ENCODE results near the gene HDAC4. TPM values are rescaled to one million over a fixed set of nuclear protein-coding genes. Genes with fewer than 3 reads are reported as not detected.

Gene HDAC4
- polyA plus RNA-seq, 1 donor (not counting 4 experiments of a cell fraction or from before 2014, with no cell fraction given): 2.9 TPM

DNA sequence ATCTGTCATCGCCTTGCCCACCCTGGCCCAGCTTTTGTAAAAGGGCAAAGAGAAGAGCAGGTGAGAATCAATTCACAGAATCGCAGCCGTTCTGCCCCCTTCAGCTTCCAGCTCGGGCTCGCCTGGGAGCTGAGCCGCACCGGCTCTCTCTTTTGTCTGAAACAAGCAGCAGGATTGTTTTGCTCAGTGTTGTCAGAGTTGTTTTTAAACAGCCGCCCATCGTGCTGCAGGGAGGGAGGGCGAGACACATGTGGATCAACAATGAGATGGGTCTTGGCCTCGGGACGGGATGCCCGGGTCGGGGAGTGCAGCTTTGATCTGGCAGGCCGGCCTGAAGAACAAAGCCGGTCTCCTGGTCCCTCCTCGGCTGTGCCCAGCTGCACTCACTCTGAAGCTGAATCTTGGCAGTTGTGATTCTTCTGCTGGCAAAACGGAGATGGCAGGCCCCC, 39.7 kb upstream of the HDAC4 start:
- no peaks in the 10 kb centered on the region for H3K36me3 ChIP-seq (ENCODE audit: control insufficient read depth in 2 of 2, extremely low read depth in 1 of 2, insufficient read depth in 2 of 2, low read length in 2 of 2)
- no peak overlapping the region for H3K4me2 ChIP-seq (ENCODE audit: control insufficient read depth, extremely low read depth, insufficient read depth, low read depth, low read length)
- H3K9me1 ChIP-seq (ENCODE audit: control insufficient read depth, extremely low read depth, insufficient read depth, low read length): no peaks in the 10 kb centered on the region
- no peaks in the 10 kb centered on the region for H3K79me2 ChIP-seq (ENCODE audit: control insufficient read depth, insufficient read depth, low read length)
- no peaks in the 10 kb centered on the region for H4K20me1 ChIP-seq (ENCODE audit: control insufficient read depth, extremely low read depth, insufficient read depth, low read length)
- no peaks in the 10 kb centered on the region for H3K27me3 ChIP-seq (ENCODE audit: control insufficient read depth, extremely low read depth, insufficient read depth, low read length)
- dilution Hi-C loops (cut with MboI; ENCODE audit: extremely low pct_ligation_motif_present, low sequenced_read_pairs): no loop called here
- H3K9me3 ChIP-seq (ENCODE audit: control insufficient read depth, low read depth, low read length): no peaks in the 10 kb centered on the region
- peaks cover 19% of the 10 kb centered on the region for H3K4me1 ChIP-seq (ENCODE audit: control insufficient read depth, extremely low read depth, insufficient read depth, low read length)
- TF ChIP-seq, protein P1, sequence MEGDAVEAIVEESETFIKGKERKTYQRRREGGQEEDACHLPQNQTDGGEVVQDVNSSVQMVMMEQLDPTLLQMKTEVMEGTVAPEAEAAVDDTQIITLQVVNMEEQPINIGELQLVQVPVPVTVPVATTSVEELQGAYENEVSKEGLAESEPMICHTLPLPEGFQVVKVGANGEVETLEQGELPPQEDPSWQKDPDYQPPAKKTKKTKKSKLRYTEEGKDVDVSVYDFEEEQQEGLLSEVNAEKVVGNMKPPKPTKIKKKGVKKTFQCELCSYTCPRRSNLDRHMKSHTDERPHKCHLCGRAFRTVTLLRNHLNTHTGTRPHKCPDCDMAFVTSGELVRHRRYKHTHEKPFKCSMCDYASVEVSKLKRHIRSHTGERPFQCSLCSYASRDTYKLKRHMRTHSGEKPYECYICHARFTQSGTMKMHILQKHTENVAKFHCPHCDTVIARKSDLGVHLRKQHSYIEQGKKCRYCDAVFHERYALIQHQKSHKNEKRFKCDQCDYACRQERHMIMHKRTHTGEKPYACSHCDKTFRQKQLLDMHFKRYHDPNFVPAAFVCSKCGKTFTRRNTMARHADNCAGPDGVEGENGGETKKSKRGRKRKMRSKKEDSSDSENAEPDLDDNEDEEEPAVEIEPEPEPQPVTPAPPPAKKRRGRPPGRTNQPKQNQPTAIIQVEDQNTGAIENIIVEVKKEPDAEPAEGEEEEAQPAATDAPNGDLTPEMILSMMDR (optimal IDR thresholded peaks at IDR 0.05 in 1 of 3, IDR thresholded peaks at IDR 0.05 in 1 of 3, conservative IDR thresholded peaks at IDR 0.05 in 1 of 3; ENCODE audit: extremely low read depth in 1 of 3, insufficient read depth in 2 of 3, low read length in 3 of 3): no peak
- no peak for TF ChIP-seq EZH2 (IDR thresholded peaks at IDR 0.05; ENCODE audit: low read length)
- no peak for FAIRE-seq
- no peak overlapping the region for H3K4me3 ChIP-seq (ENCODE audit: control insufficient read depth in 2 of 3, extremely low read depth in 1 of 3, insufficient read depth in 2 of 3, low read depth in 1 of 3, low read length in 3 of 3)
- H3K27ac ChIP-seq (ENCODE audit: control insufficient read depth, insufficient read depth, low read length): no peak overlapping the region
- H3K9ac ChIP-seq (ENCODE audit: control insufficient read depth, extremely low read depth, insufficient read depth, low read length): no peak overlapping the region
- no peak for DNase-seq (ENCODE audit: low read depth, low spot score)
- H2AFZ ChIP-seq (ENCODE audit: control insufficient read depth, low read length): no peak overlapping the region

DNA sequence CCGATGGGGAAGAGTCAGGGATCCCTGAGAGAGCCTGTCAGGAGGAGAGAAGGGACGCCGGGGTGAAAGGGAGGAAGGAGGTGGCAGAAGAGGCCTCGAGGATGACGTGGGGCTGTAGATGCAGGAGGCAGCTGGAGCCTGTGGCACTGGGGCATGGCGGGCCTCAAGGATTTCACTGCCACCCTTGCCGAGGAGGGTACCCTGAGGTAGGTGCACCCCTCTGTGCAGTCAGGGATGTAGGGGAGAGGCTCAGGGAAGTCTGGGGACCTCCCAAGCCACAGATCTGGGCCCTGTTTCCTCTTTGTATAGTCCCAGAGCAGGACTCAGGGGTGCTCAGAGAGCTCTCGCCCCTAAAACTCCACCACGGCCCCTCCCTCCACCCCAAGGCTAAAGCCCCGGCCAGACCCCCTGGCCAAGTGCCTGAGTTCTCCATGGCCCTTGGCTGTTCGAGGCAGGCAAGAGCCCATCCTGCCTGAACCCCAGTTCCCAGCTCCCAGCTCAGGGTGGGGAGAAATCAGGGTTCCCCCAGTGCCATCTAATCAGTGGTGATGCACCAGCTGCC, 39.0 kb upstream of the HDAC4 start:
- Histone ChIP-seq H3K4me1 (ENCODE audit: control insufficient read depth, extremely low read depth, insufficient read depth, low read length) (peaks cover 12% of the 10 kb centered on the region), H3K79me2 (ENCODE audit: control insufficient read depth, insufficient read depth, low read length) (no peaks in the 10 kb centered on the region), H3K36me3 (ENCODE audit: control insufficient read depth in 2 of 2, extremely low read depth in 1 of 2, insufficient read depth in 2 of 2, low read length in 2 of 2) (no peaks in the 10 kb centered on the region), H3K9me1 (ENCODE audit: control insufficient read depth, extremely low read depth, insufficient read depth, low read length) (no peaks in the 10 kb centered on the region), H3K4me3 (ENCODE audit: control insufficient read depth in 2 of 3, extremely low read depth in 1 of 3, insufficient read depth in 2 of 3, low read depth in 1 of 3, low read length in 3 of 3) (no peak overlapping the region), H3K4me2 (ENCODE audit: control insufficient read depth, extremely low read depth, insufficient read depth, low read depth, low read length) (no peak overlapping the region), H3K27ac (ENCODE audit: control insufficient read depth, insufficient read depth, low read length) (no peak overlapping the region), H4K20me1 (ENCODE audit: control insufficient read depth, extremely low read depth, insufficient read depth, low read length) (no peaks in the 10 kb centered on the region), H3K9me3 (ENCODE audit: control insufficient read depth, low read depth, low read length) (no peaks in the 10 kb centered on the region), H3K27me3 (ENCODE audit: control insufficient read depth, extremely low read depth, insufficient read depth, low read length) (no peaks in the 10 kb centered on the region), H3K9ac (ENCODE audit: control insufficient read depth, extremely low read depth, insufficient read depth, low read length) (no peak overlapping the region), H2AFZ (ENCODE audit: control insufficient read depth, low read length) (no peak overlapping the region)
- FAIRE-seq (no peak), DNase-seq (ENCODE audit: low read depth, low spot score) (no peak)
- TF ChIP-seq, protein P1 (optimal IDR thresholded peaks at IDR 0.05 in 1 of 3, IDR thresholded peaks at IDR 0.05 in 1 of 3, conservative IDR thresholded peaks at IDR 0.05 in 1 of 3; ENCODE audit: extremely low read depth in 1 of 3, insufficient read depth in 2 of 3, low read length in 3 of 3): no peak
- TF ChIP-seq EZH2 (IDR thresholded peaks at IDR 0.05; ENCODE audit: low read length): no peak
- dilution Hi-C loops (cut with MboI; ENCODE audit: extremely low pct_ligation_motif_present, low sequenced_read_pairs): no loop called here
